WTC11 (cell line): ENCODE results near the gene NEK2. TPM values are rescaled to one million over a fixed set of nuclear protein-coding genes. Genes with fewer than 3 reads are reported as not detected.

Source experiments
- ATAC-seq: fragments of 200-7000 bp; cut with Tn5 transposase; 2 replicates; pipeline ENCODE4 v1.10.0; 2021; ENCODE audit warnings: mild to moderate bottlenecking, moderate library complexity
- CTCF ChIA-PET: fragments of 300-600 bp; sonication (Branson Sonifier 250); formaldehyde crosslinking; loops from one replicate; lab custom pipeline; 2021; ENCODE audit warnings: antibody characterized with exemption; lab: Charles Lee
- POLR2A ChIA-PET: fragments of 350-600 bp; sonication (Branson Sonifier 250); formaldehyde crosslinking; loops from one replicate; lab custom pipeline; 2021; ENCODE audit warnings: antibody characterized with exemption; lab: Charles Lee
- DNase-seq: peaks from one replicate; pipeline ENCODE4 v3.0.0; 2021; ENCODE audit warnings: low spot score
- H3K27ac Mint-ChIP-seq: 2 replicates; pipeline ENCODE4 v1.8.0; 2021; ENCODE audit warnings: mixed read lengths
- H3K27me3 Mint-ChIP-seq: 2 replicates; pipeline ENCODE4 v1.8.0; 2021; ENCODE audit warnings: low read depth, mild to moderate bottlenecking, moderate library complexity, mixed read lengths
- H3K36me3 Mint-ChIP-seq: 2 replicates; pipeline ENCODE4 v1.8.0; 2021; ENCODE audit warnings: mixed read lengths
- H3K4me1 Mint-ChIP-seq: 2 replicates; pipeline ENCODE4 v1.8.0; 2022; ENCODE audit warnings: mixed read lengths
- H3K4me3 Mint-ChIP-seq: 2 replicates; pipeline ENCODE4 v1.8.0; 2021; ENCODE audit warnings: mild to moderate bottlenecking, moderate library complexity, mixed read lengths
- H3K9me3 Mint-ChIP-seq: 2 replicates; pipeline ENCODE4 v1.8.0; 2021; ENCODE audit warnings: mixed read lengths
- ATF1 ChIP-seq: sonication (generic); formaldehyde crosslinking; IDR thresholded peaks from 2 replicates; pipeline ENCODE4 v1.8.1; 2023; ENCODE audit warnings: mild to moderate bottlenecking, moderate library complexity, missing genetic modification reagents
- CREB1 ChIP-seq: sonication (generic); formaldehyde crosslinking; IDR thresholded peaks from 2 replicates; pipeline ENCODE4 v1.8.0; 2023; ENCODE audit warnings: mild to moderate bottlenecking, missing genetic modification reagents
- CREM ChIP-seq: sonication (generic); formaldehyde crosslinking; IDR thresholded peaks from 2 replicates; pipeline ENCODE4 v1.8.1; 2022; ENCODE audit warnings: mild to moderate bottlenecking, missing genetic modification reagents, moderate library complexity
- FOXJ3 ChIP-seq: sonication (generic); formaldehyde crosslinking; IDR thresholded peaks from 2 replicates; pipeline ENCODE4 v1.9.0; 2021; ENCODE audit warnings: missing genetic modification reagents, mild to moderate bottlenecking, borderline replicate concordance
- FOXK1 ChIP-seq: sonication (generic); formaldehyde crosslinking; IDR thresholded peaks from 2 replicates; pipeline ENCODE4 v1.8.0; 2022; ENCODE audit warnings: mild to moderate bottlenecking, moderate library complexity, missing genetic modification reagents
- HMGA2 ChIP-seq: fragments of 250-450 bp; sonication (Bioruptor Pico); IDR thresholded peaks from 2 replicates; pipeline ENCODE4 v1.4.0; 2021; ENCODE audit warnings: mild to moderate bottlenecking, moderate library complexity
- IRF2 ChIP-seq: sonication (generic); formaldehyde crosslinking; IDR thresholded peaks from 2 replicates; pipeline ENCODE4 v1.8.0; 2022; ENCODE audit warnings: low read depth, missing genetic modification reagents, borderline replicate concordance
- MYBL2 ChIP-seq: sonication (generic); formaldehyde crosslinking; IDR thresholded peaks from 2 replicates; pipeline ENCODE4 v1.8.1; 2023; ENCODE audit warnings: mild to moderate bottlenecking, moderate library complexity, missing genetic modification reagents
- NFYB ChIP-seq: sonication (generic); formaldehyde crosslinking; conservative IDR thresholded peaks from 2 replicates; pipeline ENCODE4 v1.8.0; 2022; ENCODE audit warnings: low read depth, missing genetic modification reagents
- NR1H2 ChIP-seq: sonication (generic); formaldehyde crosslinking; IDR thresholded peaks from 2 replicates; pipeline ENCODE4 v1.9.0; 2021; ENCODE audit warnings: mild to moderate bottlenecking, moderate library complexity, missing genetic modification reagents
- NR2C2 ChIP-seq: sonication (generic); formaldehyde crosslinking; IDR thresholded peaks from 2 replicates; pipeline ENCODE4 v1.8.0; 2022; ENCODE audit warnings: mild to moderate bottlenecking, missing genetic modification reagents
- NR3C1 ChIP-seq: sonication (generic); formaldehyde crosslinking; conservative IDR thresholded peaks from 2 replicates; pipeline ENCODE4 v1.8.1; 2023; ENCODE audit warnings: low read depth, mild to moderate bottlenecking, missing genetic modification reagents
- RORB ChIP-seq: fragments of 250-450 bp; sonication (Bioruptor Pico); IDR thresholded peaks from 2 replicates; pipeline ENCODE4 v1.9.0; 2021; ENCODE audit warnings: mild to moderate bottlenecking
- SMAD3 ChIP-seq: sonication (generic); formaldehyde crosslinking; IDR thresholded peaks from 2 replicates; pipeline ENCODE4 v1.8.0; 2022; ENCODE audit warnings: missing genetic modification reagents, mild to moderate bottlenecking, borderline replicate concordance
- TP53 ChIP-seq: sonication (generic); formaldehyde crosslinking; IDR thresholded peaks from 2 replicates; pipeline ENCODE4 v1.8.1; 2023; ENCODE audit warnings: mild to moderate bottlenecking, missing genetic modification reagents
- ZNF317 ChIP-seq: sonication (generic); formaldehyde crosslinking; IDR thresholded peaks from 2 replicates; pipeline ENCODE4 v1.8.1; 2023; ENCODE audit warnings: low read depth, mild to moderate bottlenecking, moderate library complexity, missing genetic modification reagents, borderline replicate concordance
- ZNF416 ChIP-seq: fragments of 250-450 bp; sonication (Bioruptor Pico); IDR thresholded peaks from 2 replicates; pipeline ENCODE4 v1.9.0; 2021; ENCODE audit warnings: mild to moderate bottlenecking, inconsistent platforms
- ZNF671 ChIP-seq: fragments of 250-450 bp; sonication (Bioruptor Pico); IDR thresholded peaks from 2 replicates; pipeline ENCODE4 v1.8.0; 2021; ENCODE audit warnings: mild to moderate bottlenecking
- total RNA-seq: library from RNA; stranded (reverse); gene quantifications from 3 replicates; pipeline ENCODE4 v1.2.3, GENCODE V29; 2021
- TF ChIP-seq, protein P1 (sequence below): sonication (generic); formaldehyde crosslinking; IDR thresholded peaks from 2 replicates; pipeline ENCODE4 v1.8.0; 2022; ENCODE audit warnings: missing genetic modification reagents
- TF ChIP-seq, protein P2 (sequence below): sonication (generic); formaldehyde crosslinking; conservative IDR thresholded peaks from 2 replicates; pipeline ENCODE4 v1.8.1; 2022; ENCODE audit warnings: mild to moderate bottlenecking, missing genetic modification reagents
- TF ChIP-seq, protein P3 (sequence below): fragments of 250-450 bp; sonication (Bioruptor Pico); IDR thresholded peaks from 2 replicates; pipeline ENCODE4 v1.9.0; 2021; ENCODE audit warnings: mild to moderate bottlenecking
- TF ChIP-seq, protein P4 (sequence below): fragments of 250-450 bp; sonication (Bioruptor Pico); conservative IDR thresholded peaks from 2 replicates; pipeline ENCODE4 v1.9.0; 2021; ENCODE audit warnings: mild to moderate bottlenecking
- TF ChIP-seq, protein P5 (sequence below): sonication (generic); formaldehyde crosslinking; IDR thresholded peaks from 2 replicates; pipeline ENCODE4 v1.8.0; 2022; ENCODE audit warnings: mild to moderate bottlenecking, missing genetic modification reagents

Gene NEK2
- total RNA-seq, 1 experiment from 2014 or later, result 23.5 TPM

DNA sequence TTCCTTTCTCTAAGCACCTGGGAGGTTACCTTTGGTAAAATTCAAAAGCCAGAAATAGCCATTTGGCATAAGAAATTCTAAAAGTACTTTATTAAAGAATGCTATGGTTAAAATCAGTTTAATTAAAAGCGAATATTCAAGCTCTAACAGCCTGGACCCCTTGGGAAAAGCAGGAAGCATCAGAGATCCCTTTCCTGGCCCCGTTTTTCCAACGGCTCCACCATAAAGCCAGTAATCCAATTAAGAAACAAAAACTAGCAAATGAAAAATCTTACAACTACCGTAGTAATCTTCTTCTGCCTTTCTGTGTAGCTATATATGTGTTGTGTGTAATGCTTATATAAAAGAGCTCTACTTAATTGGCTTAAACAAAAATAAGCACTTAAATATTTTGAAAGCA, 33.5 kb upstream of the NEK2 start:
- Mint-ChIP-seq H3K27me3 (peaks cover 12% of the 10 kb centered on the region), H3K4me1 (peaks cover 4% of the 10 kb centered on the region), H3K27ac (no peak overlapping the region), H3K36me3 (no peaks in the 10 kb centered on the region), H3K9me3 (no peaks in the 10 kb centered on the region), H3K4me3 (no peak overlapping the region)
- CTCF ChIA-PET, result interaction anchor here (1.0 to 2.9 kb wide), 3 partner anchors 10 to 326 kb away, joined by 4 to 21 read pairs (median 5); no protein-coding TSS in a partner anchor
- TF ChIP-seq SMAD3 (CRISPR knock-in tag), result no peak
- TF ChIP-seq ZNF317 (CRISPR knock-in tag), result no peak
- TF ChIP-seq NR3C1 (CRISPR knock-in tag), result no peak
- no peak for TF ChIP-seq MYBL2
- TF ChIP-seq NFYB (CRISPR knock-in tag), result no peak
- TF ChIP-seq, protein P1, sequence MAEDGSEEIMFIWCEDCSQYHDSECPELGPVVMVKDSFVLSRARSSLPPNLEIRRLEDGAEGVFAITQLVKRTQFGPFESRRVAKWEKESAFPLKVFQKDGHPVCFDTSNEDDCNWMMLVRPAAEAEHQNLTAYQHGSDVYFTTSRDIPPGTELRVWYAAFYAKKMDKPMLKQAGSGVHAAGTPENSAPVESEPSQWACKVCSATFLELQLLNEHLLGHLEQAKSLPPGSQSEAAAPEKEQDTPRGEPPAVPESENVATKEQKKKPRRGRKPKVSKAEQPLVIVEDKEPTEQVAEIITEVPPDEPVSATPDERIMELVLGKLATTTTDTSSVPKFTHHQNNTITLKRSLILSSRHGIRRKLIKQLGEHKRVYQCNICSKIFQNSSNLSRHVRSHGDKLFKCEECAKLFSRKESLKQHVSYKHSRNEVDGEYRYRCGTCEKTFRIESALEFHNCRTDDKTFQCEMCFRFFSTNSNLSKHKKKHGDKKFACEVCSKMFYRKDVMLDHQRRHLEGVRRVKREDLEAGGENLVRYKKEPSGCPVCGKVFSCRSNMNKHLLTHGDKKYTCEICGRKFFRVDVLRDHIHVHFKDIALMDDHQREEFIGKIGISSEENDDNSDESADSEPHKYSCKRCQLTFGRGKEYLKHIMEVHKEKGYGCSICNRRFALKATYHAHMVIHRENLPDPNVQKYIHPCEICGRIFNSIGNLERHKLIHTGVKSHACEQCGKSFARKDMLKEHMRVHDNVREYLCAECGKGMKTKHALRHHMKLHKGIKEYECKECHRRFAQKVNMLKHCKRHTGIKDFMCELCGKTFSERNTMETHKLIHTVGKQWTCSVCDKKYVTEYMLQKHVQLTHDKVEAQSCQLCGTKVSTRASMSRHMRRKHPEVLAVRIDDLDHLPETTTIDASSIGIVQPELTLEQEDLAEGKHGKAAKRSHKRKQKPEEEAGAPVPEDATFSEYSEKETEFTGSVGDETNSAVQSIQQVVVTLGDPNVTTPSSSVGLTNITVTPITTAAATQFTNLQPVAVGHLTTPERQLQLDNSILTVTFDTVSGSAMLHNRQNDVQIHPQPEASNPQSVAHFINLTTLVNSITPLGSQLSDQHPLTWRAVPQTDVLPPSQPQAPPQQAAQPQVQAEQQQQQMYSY (CRISPR knock-in tag), result no peak
- DNase-seq, result no peak
- POLR2A ChIA-PET, result no interaction called here
- ATAC-seq, result no peak

DNA sequence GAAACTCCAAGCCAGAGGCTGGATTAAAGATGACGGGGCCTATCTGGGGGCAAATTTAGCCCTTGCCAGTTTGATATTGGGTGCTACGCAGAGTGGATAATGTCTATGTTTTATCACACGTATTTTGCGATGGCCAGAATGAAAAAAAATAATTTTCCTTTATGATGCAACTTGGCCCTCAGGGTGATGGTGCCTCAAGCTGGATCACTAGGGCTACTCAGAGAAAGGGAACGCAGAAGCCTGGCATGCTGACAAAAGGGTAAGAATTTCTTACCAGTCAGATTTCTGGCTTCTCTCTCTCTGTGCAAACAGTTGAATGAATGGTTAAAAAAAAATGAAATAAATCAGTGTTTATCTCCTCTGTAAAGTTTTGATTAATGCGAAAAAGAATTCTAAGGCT, 32.6 kb upstream of the NEK2 start:
- H3K9me3 Mint-ChIP-seq, result no peaks in the 10 kb centered on the region
- no peaks in the 10 kb centered on the region for H3K36me3 Mint-ChIP-seq
- TF ChIP-seq ZNF416 (no peak), NR2C2 (CRISPR knock-in tag) (no peak), NR1H2 (CRISPR knock-in tag) (no peak), IRF2 (CRISPR knock-in tag) (no peak), FOXJ3 (CRISPR knock-in tag) (no peak), ATF1 (CRISPR knock-in tag) (no peak), ZNF671 (CRISPR knock-in tag) (no peak), HMGA2 (no peak), CREB1 (CRISPR knock-in tag) (no peak), RORB (CRISPR knock-in tag) (no peak), FOXK1 (no peak), TP53 (no peak), CREM (CRISPR knock-in tag) (no peak)
- TF ChIP-seq, protein P2, sequence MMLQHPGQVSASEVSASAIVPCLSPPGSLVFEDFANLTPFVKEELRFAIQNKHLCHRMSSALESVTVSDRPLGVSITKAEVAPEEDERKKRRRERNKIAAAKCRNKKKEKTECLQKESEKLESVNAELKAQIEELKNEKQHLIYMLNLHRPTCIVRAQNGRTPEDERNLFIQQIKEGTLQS, result no peak
- TF ChIP-seq, protein P3, sequence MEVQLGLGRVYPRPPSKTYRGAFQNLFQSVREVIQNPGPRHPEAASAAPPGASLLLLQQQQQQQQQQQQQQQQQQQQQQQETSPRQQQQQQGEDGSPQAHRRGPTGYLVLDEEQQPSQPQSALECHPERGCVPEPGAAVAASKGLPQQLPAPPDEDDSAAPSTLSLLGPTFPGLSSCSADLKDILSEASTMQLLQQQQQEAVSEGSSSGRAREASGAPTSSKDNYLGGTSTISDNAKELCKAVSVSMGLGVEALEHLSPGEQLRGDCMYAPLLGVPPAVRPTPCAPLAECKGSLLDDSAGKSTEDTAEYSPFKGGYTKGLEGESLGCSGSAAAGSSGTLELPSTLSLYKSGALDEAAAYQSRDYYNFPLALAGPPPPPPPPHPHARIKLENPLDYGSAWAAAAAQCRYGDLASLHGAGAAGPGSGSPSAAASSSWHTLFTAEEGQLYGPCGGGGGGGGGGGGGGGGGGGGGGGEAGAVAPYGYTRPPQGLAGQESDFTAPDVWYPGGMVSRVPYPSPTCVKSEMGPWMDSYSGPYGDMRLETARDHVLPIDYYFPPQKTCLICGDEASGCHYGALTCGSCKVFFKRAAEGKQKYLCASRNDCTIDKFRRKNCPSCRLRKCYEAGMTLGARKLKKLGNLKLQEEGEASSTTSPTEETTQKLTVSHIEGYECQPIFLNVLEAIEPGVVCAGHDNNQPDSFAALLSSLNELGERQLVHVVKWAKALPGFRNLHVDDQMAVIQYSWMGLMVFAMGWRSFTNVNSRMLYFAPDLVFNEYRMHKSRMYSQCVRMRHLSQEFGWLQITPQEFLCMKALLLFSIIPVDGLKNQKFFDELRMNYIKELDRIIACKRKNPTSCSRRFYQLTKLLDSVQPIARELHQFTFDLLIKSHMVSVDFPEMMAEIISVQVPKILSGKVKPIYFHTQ (CRISPR knock-in tag), result no peak
- TF ChIP-seq, protein P4, sequence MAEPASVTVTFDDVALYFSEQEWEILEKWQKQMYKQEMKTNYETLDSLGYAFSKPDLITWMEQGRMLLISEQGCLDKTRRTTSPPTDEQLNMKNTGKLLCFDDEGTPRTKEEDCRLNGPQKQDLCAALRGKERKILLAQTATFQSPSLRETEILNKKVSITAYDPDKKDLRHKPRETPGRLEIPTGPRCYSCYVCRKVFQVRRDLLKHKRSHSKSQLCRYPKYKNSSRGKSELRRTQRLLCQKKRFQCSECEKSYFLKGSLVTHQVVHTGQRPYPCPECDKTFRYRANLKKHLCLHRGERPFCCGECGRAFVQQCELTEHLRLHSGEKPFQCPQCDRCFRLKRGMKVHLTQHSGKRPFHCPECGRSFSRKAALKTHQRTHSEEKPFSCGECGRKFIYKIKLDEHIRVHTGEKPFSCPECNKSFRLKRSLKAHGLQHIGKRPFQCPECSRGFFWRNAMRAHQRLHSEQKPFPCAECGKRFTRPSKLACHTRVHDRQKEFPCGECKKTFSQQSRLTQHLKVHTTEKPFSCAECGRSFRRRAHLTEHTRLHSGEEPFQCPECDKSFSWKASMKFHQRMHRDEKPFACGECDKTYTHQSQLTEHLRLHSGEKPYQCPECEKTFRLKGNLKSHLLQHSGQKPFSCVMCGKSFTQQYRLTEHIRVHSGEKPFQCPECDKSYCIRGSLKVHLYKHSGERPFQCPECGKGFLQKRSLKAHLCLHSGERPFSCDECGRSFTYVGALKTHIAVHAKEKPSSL (CRISPR knock-in tag), result no peak
- TF ChIP-seq, protein P5, sequence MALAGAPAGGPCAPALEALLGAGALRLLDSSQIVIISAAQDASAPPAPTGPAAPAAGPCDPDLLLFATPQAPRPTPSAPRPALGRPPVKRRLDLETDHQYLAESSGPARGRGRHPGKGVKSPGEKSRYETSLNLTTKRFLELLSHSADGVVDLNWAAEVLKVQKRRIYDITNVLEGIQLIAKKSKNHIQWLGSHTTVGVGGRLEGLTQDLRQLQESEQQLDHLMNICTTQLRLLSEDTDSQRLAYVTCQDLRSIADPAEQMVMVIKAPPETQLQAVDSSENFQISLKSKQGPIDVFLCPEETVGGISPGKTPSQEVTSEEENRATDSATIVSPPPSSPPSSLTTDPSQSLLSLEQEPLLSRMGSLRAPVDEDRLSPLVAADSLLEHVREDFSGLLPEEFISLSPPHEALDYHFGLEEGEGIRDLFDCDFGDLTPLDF (CRISPR knock-in tag), result no peak
- peaks cover 5% of the 10 kb centered on the region for H3K4me1 Mint-ChIP-seq
- H3K4me3 Mint-ChIP-seq, result no peak overlapping the region
- ChIA-PET CTCF (interaction anchor here (1.8 to 2.9 kb wide), 2 partner anchors 9 to 327 kb away, joined by 5 to 21 read pairs; no protein-coding TSS in a partner anchor), POLR2A (no interaction called here)
- H3K27me3 Mint-ChIP-seq, result peaks cover 12% of the 10 kb centered on the region
- no peak for DNase-seq
- no peak for ATAC-seq
- H3K27ac Mint-ChIP-seq, result no peak overlapping the region
